SK-N-SH treated with all-trans-retinoic acid at 6 μM for 48 hours (cell line): Measurements from ENCODE around the gene NOP53.

Experiments
- ISL1 ChIP-seq: fragments of 250-450 bp; sonication (Bioruptor Pico); IDR thresholded peaks from 2 replicates; pipeline ENCODE4 v2.1.2; 2022; ENCODE audit warnings: mild to moderate bottlenecking, moderate library complexity
- OSR1 ChIP-seq: fragments of 250-450 bp; sonication (Bioruptor Pico); IDR thresholded peaks from 2 replicates; pipeline ENCODE4 v1.8.0; 2022; ENCODE audit warnings: moderate library complexity, mild to moderate bottlenecking, inconsistent platforms
- PPARA ChIP-seq: fragments of 250-450 bp; sonication (Bioruptor Pico); IDR thresholded peaks from 2 replicates; pipeline ENCODE4 v1.5.0; 2020; ENCODE audit warnings: mild to moderate bottlenecking, borderline replicate concordance
- RARB ChIP-seq: fragments of 250-450 bp; sonication (Bioruptor Pico); IDR thresholded peaks from 2 replicates; pipeline ENCODE4 v1.8.0; 2021; ENCODE audit warnings: mild to moderate bottlenecking, moderate library complexity
- TOX ChIP-seq: fragments of 250-450 bp; sonication (Bioruptor Pico); IDR thresholded peaks from 2 replicates; pipeline ENCODE4 v1.8.0; 2021; ENCODE audit warnings: mild to moderate bottlenecking, moderate library complexity, borderline replicate concordance
- ZFP3 ChIP-seq: fragments of 250-450 bp; sonication (Bioruptor Pico); IDR thresholded peaks from 2 replicates; pipeline ENCODE4 v1.5.0; 2020; ENCODE audit warnings: mild to moderate bottlenecking, moderate library complexity
- ZFP30 ChIP-seq: fragments of 450-650 bp; formaldehyde crosslinking; IDR thresholded peaks from 2 replicates; pipeline ENCODE4 v1.5.0; 2022; ENCODE audit warnings: mild to moderate bottlenecking, moderate library complexity
- TF ChIP-seq, protein P1 (sequence below): fragments of 250-450 bp; sonication (Bioruptor Pico); IDR thresholded peaks from 2 replicates; pipeline ENCODE4 v1.8.0; 2020; ENCODE audit warnings: mild to moderate bottlenecking, moderate library complexity, borderline replicate concordance
- TF ChIP-seq, protein P2 (sequence below): fragments of 250-450 bp; sonication (Bioruptor Pico); IDR thresholded peaks from 2 replicates; pipeline ENCODE4 v1.5.1; 2020; ENCODE audit warnings: low read depth, mild to moderate bottlenecking, moderate library complexity
- TF ChIP-seq, protein P3 (sequence below): fragments of 250-450 bp; sonication (Bioruptor Pico); IDR thresholded peaks from 2 replicates; pipeline ENCODE4 v1.8.0; 2021; ENCODE audit warnings: low read depth, mild to moderate bottlenecking, moderate library complexity, borderline replicate concordance
- TF ChIP-seq, protein P4 (sequence below): fragments of 250-450 bp; sonication (Bioruptor Pico); IDR thresholded peaks from 2 replicates; pipeline ENCODE4 v1.5.0; 2020; ENCODE audit warnings: mild to moderate bottlenecking, moderate library complexity

DNA sequence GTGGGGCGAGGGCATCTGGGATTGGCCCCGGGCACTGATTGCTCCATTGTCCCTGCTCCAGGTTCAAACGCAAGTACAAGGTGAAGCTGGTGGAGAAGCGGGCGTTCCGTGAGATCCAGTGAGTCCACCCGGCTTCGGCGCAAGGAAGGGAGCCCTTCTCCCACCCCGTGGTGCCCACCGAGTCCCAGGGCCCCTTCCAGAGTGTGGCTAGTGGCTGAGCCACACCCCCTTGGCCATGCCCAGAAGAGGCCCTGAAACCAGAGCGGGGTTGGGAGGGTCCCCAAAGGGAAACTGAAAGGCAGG, 11.2 kb downstream of the NOP53 start:
- TF ChIP-seq, protein P1, sequence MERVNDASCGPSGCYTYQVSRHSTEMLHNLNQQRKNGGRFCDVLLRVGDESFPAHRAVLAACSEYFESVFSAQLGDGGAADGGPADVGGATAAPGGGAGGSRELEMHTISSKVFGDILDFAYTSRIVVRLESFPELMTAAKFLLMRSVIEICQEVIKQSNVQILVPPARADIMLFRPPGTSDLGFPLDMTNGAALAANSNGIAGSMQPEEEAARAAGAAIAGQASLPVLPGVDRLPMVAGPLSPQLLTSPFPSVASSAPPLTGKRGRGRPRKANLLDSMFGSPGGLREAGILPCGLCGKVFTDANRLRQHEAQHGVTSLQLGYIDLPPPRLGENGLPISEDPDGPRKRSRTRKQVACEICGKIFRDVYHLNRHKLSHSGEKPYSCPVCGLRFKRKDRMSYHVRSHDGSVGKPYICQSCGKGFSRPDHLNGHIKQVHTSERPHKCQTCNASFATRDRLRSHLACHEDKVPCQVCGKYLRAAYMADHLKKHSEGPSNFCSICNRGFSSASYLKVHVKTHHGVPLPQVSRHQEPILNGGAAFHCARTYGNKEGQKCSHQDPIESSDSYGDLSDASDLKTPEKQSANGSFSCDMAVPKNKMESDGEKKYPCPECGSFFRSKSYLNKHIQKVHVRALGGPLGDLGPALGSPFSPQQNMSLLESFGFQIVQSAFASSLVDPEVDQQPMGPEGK, result no peak
- TF ChIP-seq, protein P2, sequence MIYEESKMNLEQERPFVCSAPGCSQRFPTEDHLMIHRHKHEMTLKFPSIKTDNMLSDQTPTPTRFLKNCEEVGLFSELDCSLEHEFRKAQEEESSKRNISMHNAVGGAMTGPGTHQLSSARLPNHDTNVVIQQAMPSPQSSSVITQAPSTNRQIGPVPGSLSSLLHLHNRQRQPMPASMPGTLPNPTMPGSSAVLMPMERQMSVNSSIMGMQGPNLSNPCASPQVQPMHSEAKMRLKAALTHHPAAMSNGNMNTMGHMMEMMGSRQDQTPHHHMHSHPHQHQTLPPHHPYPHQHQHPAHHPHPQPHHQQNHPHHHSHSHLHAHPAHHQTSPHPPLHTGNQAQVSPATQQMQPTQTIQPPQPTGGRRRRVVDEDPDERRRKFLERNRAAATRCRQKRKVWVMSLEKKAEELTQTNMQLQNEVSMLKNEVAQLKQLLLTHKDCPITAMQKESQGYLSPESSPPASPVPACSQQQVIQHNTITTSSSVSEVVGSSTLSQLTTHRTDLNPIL (CRISPR knock-in tag), result no peak
- TF ChIP-seq, protein P3, sequence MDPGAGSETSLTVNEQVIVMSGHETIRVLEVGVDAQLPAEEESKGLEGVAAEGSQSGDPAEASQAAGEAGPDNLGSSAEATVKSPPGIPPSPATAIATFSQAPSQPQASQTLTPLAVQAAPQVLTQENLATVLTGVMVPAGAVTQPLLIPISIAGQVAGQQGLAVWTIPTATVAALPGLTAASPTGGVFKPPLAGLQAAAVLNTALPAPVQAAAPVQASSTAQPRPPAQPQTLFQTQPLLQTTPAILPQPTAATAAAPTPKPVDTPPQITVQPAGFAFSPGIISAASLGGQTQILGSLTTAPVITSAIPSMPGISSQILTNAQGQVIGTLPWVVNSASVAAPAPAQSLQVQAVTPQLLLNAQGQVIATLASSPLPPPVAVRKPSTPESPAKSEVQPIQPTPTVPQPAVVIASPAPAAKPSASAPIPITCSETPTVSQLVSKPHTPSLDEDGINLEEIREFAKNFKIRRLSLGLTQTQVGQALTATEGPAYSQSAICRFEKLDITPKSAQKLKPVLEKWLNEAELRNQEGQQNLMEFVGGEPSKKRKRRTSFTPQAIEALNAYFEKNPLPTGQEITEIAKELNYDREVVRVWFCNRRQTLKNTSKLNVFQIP, result no peak
- TF ChIP-seq ZFP3 (CRISPR knock-in tag), result no peak
- no peak for TF ChIP-seq OSR1 (CRISPR knock-in tag)
- TF ChIP-seq RARB (CRISPR knock-in tag), result no peak
- no peak for TF ChIP-seq TOX (CRISPR knock-in tag)
- no peak for TF ChIP-seq ISL1 (CRISPR knock-in tag)
- TF ChIP-seq ZFP30, result no peak
- TF ChIP-seq, protein P4, sequence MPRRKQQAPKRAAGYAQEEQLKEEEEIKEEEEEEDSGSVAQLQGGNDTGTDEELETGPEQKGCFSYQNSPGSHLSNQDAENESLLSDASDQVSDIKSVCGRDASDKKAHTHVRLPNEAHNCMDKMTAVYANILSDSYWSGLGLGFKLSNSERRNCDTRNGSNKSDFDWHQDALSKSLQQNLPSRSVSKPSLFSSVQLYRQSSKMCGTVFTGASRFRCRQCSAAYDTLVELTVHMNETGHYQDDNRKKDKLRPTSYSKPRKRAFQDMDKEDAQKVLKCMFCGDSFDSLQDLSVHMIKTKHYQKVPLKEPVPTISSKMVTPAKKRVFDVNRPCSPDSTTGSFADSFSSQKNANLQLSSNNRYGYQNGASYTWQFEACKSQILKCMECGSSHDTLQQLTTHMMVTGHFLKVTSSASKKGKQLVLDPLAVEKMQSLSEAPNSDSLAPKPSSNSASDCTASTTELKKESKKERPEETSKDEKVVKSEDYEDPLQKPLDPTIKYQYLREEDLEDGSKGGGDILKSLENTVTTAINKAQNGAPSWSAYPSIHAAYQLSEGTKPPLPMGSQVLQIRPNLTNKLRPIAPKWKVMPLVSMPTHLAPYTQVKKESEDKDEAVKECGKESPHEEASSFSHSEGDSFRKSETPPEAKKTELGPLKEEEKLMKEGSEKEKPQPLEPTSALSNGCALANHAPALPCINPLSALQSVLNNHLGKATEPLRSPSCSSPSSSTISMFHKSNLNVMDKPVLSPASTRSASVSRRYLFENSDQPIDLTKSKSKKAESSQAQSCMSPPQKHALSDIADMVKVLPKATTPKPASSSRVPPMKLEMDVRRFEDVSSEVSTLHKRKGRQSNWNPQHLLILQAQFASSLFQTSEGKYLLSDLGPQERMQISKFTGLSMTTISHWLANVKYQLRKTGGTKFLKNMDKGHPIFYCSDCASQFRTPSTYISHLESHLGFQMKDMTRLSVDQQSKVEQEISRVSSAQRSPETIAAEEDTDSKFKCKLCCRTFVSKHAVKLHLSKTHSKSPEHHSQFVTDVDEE (CRISPR knock-in tag), result no peak
- no peak for TF ChIP-seq PPARA
